Stimulated activated CD4-positive, alpha-beta T cell treated with anti-CD3 and anti-CD28 coated beads, TNF-alpha, amount 100 ng/mL, for 24 hours (primary cell): ENCODE data around the gene FNBP1.

Experiments used
- DNase-seq, 3 experiments: peaks; one replicate each; pipeline ENCODE4 v3.0.0-alpha.2; 2020; ENCODE audit warnings: low read depth in 3 of 3

Gene FNBP1

GRCh38 chr9:129875687-129876395, 167.1 kb downstream of the FNBP1 start:
- no peak for DNase-seq

GRCh38 chr9:129875181-129875611, 167.8 kb downstream of the FNBP1 start:
- DNase-seq: no peak

GRCh38 chr9:129874261-129875101, 168.5 kb downstream of the FNBP1 start:
- DNase-seq: no peak

- no peak for DNase-seq
Measured at GRCh38 chr9:129873563-129874190, 169.3 kb downstream of the FNBP1 start.

- no peak for DNase-seq
Measured at GRCh38 chr9:129871046-129871445, 171.9 kb downstream of the FNBP1 start.

- DNase-seq: no peak
Measured at GRCh38 chr9:129869585-129870501, 173.1 kb downstream of the FNBP1 start.

- DNase-seq: peak; percentile 64 to 82 (median 71)
Measured at GRCh38 chr9:129868872-129869486, 174.0 kb downstream of the FNBP1 start.

- DNase-seq: no peak
Measured at GRCh38 chr9:129868023-129868871, 174.7 kb downstream of the FNBP1 start.

GRCh38 chr9:129867136-129868022, 175.6 kb downstream of the FNBP1 start:
- DNase-seq: peak in 1 of 3 experiments; percentile 29

GRCh38 chr9:129866394-129867135, 176.4 kb downstream of the FNBP1 start:
- no peak for DNase-seq

GRCh38 chr9:129865668-129866320, 177.2 kb downstream of the FNBP1 start:
- DNase-seq: no peak

GRCh38 chr9:129864991-129865647, 177.9 kb downstream of the FNBP1 start:
- no peak for DNase-seq

- DNase-seq: peak in 1 of 3 experiments; percentile 69
Measured at GRCh38 chr9:129863059-129863690, 179.8 kb downstream of the FNBP1 start.

GRCh38 chr9:129861447-129861827, 181.6 kb downstream of the FNBP1 start:
- no peak for DNase-seq

GRCh38 chr9:129860653-129861446, 182.1 kb downstream of the FNBP1 start:
- peak in 1 of 3 experiments; percentile 48 for DNase-seq
